Neutrophil (primary cell): ENCODE measurements around the gene OR7A10.

ENCODE experiments used
- H3K27ac ChIP-seq: fragments of 200-600 bp; sonication (generic); 2 replicates; pipeline ENCODE4 v1.5.1; 2016; ENCODE audit warnings: mild to moderate bottlenecking, moderate library complexity
- H3K27me3 ChIP-seq: fragments of 200-600 bp; sonication (generic); 2 replicates; pipeline ENCODE4 v1.6.0; 2016; ENCODE audit warnings: mild to moderate bottlenecking
- H3K36me3 ChIP-seq: fragments of 200-600 bp; sonication (generic); 2 replicates; pipeline ENCODE4 v1.5.1; 2017
- H3K4me1 ChIP-seq, 2 experiments: fragments of 200-600 bp in 1 of 2; sonication (generic) in 1 of 2; 1 replicate in 1 of 2; 2 replicates in 1 of 2; pipeline versions ENCODE4 v1.5.1 to v1.6.1; 2013 to 2016; ENCODE audit warnings: low read depth in 1 of 2, low read length in 1 of 2, mild to moderate bottlenecking in 1 of 2, moderate library complexity in 1 of 2; ENCODE audit not compliant: control insufficient read depth in 1 of 2, insufficient read depth in 1 of 2
- H3K4me3 ChIP-seq, 2 experiments: fragments of 200-600 bp in 1 of 2; sonication (generic) in 1 of 2; 1 replicate in 1 of 2; 2 replicates in 1 of 2; pipeline ENCODE4 v1.5.1; 2013 to 2016; ENCODE audit warnings: low read depth in 1 of 2, low read length in 1 of 2, mild to moderate bottlenecking in 1 of 2, moderate library complexity in 1 of 2
- H3K9me3 ChIP-seq: fragments of 200-600 bp; sonication (generic); 2 replicates; pipeline ENCODE4 v1.5.1; 2016
- CTCF ChIP-seq: fragments of 200-600 bp; sonication (generic); IDR thresholded peaks from 2 replicates; pipeline ENCODE4 v1.5.1; 2016; ENCODE audit warnings: antibody characterized with exemption

OR7A10 gene

GRCh38 chr19:14814982-14815652 is 33.6 kb downstream of the OR7A10 start:
- Histone ChIP-seq H3K36me3 (no peaks in the 10 kb centered on the region), H3K27ac (no peak overlapping the region), H3K27me3 (no peaks in the 10 kb centered on the region), H3K9me3 (no peaks in the 10 kb centered on the region), H3K4me3 (no peak overlapping the region), H3K4me1 (no peaks in the 10 kb centered on the region)
- no peak for TF ChIP-seq CTCF

GRCh38 chr19:14809272-14810057 is 39.3 kb downstream of the OR7A10 start:
- Histone ChIP-seq H3K9me3 (no peaks in the 10 kb centered on the region), H3K4me1 (no peaks in the 10 kb centered on the region), H3K36me3 (no peaks in the 10 kb centered on the region), H3K27ac (no peak overlapping the region), H3K27me3 (peaks cover 18% of the 10 kb centered on the region), H3K4me3 (no peak overlapping the region)
- no peak for TF ChIP-seq CTCF

- no peak overlapping the region for H3K4me3 ChIP-seq
- no peak overlapping the region for H3K27ac ChIP-seq
- TF ChIP-seq CTCF = no peak
- H3K36me3 ChIP-seq = no peaks in the 10 kb centered on the region
- H3K4me1 ChIP-seq = no peaks in the 10 kb centered on the region
- H3K9me3 ChIP-seq = no peaks in the 10 kb centered on the region
- H3K27me3 ChIP-seq = peaks cover 15% of the 10 kb centered on the region
Measured at GRCh38 chr19:14804765-14805164, 44.0 kb downstream of the OR7A10 start.

DNA sequence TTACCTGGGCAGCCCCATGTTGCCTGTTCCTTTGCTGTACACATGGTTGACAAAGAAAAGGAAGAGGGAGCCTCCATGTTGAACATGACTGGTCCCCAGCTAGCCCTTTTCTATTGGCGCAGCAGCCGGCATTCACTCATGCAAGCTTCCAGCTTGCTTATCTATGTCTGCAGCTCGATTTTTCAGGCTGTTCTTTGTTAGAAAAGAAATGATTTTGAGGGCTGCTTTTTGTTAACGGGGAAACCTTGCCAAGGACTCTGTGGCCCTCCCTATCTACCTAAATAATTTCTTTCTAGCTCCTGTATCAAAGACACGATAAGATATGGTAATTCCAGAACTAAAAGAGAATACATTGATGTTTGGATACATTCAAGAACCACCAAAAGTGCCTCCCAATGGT is 50.0 kb downstream of the OR7A10 start:
- no peaks in the 10 kb centered on the region for H3K36me3 ChIP-seq
- no peak overlapping the region for H3K4me3 ChIP-seq

GRCh38 chr19:14796021-14796420 is 52.7 kb downstream of the OR7A10 start:
- TF ChIP-seq CTCF = no peak
- H3K4me1 ChIP-seq = peaks cover 5 to 9% of the 10 kb centered on the region in 2 experiments
- no peaks in the 10 kb centered on the region for H3K36me3 ChIP-seq
- no peaks in the 10 kb centered on the region for H3K27me3 ChIP-seq
- H3K4me3 ChIP-seq = no peak overlapping the region
- H3K9me3 ChIP-seq = no peaks in the 10 kb centered on the region
- no peak overlapping the region for H3K27ac ChIP-seq

More for the DNA sequence above, 50.0 kb downstream of the OR7A10 start:
- H3K4me1 ChIP-seq = peaks cover 5 to 9% of the 10 kb centered on the region in 2 experiments
- no peaks in the 10 kb centered on the region for H3K27me3 ChIP-seq
- no peaks in the 10 kb centered on the region for H3K9me3 ChIP-seq
- no peak for TF ChIP-seq CTCF
- no peak overlapping the region for H3K27ac ChIP-seq
